Uterus (tissue), 4 donors: ENCODE data around the gene RAC3. TPM values are rescaled to one million over a fixed set of nuclear protein-coding genes. Genes with fewer than 3 reads are reported as not detected.

Experiments
- DNase-seq, 2 donors: peaks; one replicate each; pipeline ENCODE4 v3.0.0-alpha.2; 2019 to 2020
- H3K27ac ChIP-seq, 2 donors: fragments of 200-600 bp; sonication (generic); 1 replicate in 1 of 2; 2 replicates in 1 of 2; pipeline ENCODE4 v1.5.1; 2016 to 2018
- H3K27me3 ChIP-seq, 2 donors: fragments of 200-600 bp; sonication (generic); one replicate each; pipeline ENCODE4 v1.5.1; 2018 to 2019; ENCODE audit warnings: control low read depth in 1 of 2
- H3K36me3 ChIP-seq, 2 donors: fragments of 200-600 bp; sonication (generic); one replicate each; pipeline ENCODE4 v1.5.1; 2019; ENCODE audit warnings: control low read depth in 1 of 2
- H3K4me1 ChIP-seq, 2 donors: fragments of 200-600 bp; sonication (generic); one replicate each; pipeline ENCODE4 v1.5.1; 2018 to 2019; ENCODE audit warnings: control low read depth in 1 of 2
- H3K4me3 ChIP-seq, 2 donors: fragments of 200-600 bp; sonication (generic); 1 replicate in 1 of 2; 2 replicates in 1 of 2; pipeline ENCODE4 v1.5.1; 2018 to 2019; ENCODE audit warnings: mild to moderate bottlenecking in 1 of 2
- H3K9me3 ChIP-seq, 2 donors: fragments of 200-600 bp; sonication (generic); one replicate each; pipeline ENCODE4 v1.5.1; 2019; ENCODE audit warnings: control low read depth in 1 of 2
- POLR2A ChIP-seq, 2 donors: fragments of 450-650 bp; IDR thresholded peaks; one replicate each; pipeline ENCODE4 v1.6.1; 2016; ENCODE audit warnings: antibody characterized with exemption in 2 of 2, mild to moderate bottlenecking in 1 of 2, moderate library complexity in 1 of 2
- intact Hi-C: fragments of 100-400 bp; cut with DNase I; formaldehyde crosslinking; loops from one replicate; pipeline ENCODE4 v1.15.1; 2023; ENCODE audit warnings: low total_unique reads
- total RNA-seq, 4 donors: library from RNA; depleted of rRNA in 3 of 4; stranded (reverse); fragments of >200 nt in 3 of 4; gene quantifications; one replicate each; pipeline versions ENCODE4 v1.1.0 to v1.2.4, GENCODE V29; 2014 to 2023
- TF ChIP-seq, protein P1 (sequence below), 4 experiments: fragments of 200-600 bp in 2 of 4; fragments of 450-650 bp in 2 of 4; sonication (generic) in 2 of 4; IDR thresholded peaks; one replicate each; pipeline ENCODE4 v1.5.1; 2016 to 2019; ENCODE audit warnings: antibody characterized with exemption in 4 of 4, mild to moderate bottlenecking in 2 of 4, moderate library complexity in 1 of 4
- donor health status: DM: yes; HTN: yes; CAD: no.

Gene RAC3
- total RNA-seq, 4 donors from 2014 or later: 0.91 to 8.4 TPM; not detected in 2

DNA sequence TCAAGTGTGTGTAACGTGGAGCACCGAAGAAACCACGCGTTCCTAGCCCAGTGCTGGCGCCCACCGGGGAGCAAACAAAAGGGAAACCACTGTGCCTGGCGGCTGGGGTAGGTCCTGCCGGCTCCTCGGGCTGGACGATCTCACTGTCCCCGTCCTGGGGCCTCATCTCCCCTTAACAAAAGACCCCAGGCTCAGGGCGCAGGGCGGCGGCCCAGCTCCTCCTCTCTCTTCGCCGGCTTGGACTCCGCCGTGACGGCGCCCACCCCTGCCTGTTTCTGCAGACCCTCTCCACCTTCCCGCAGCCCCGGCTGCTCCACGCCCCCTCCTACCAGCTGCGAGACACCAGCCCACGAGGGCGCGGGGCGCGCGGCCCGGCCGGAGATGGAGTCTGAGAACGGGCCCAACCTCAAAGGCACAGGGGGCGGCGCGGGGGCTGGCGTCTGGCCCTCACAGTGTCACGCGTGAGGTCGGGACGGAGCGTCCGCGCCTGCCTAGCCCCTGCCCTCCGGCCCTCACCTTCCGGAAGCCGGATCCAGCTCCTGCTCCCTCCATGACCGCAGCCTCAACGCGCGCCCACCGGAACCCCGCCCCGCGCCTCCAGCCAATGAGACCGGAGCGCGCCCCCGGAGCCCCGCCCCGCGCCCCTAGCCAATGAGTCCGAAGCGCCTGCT is 9.0 kb upstream of the RAC3 start, which contains the start of gene CENPX:
Gene CENPX (minus strand): TSS at position 569 of the 671 bp plus-strand sequence. CDS start 17 bp downstream, at position 552.
- intact Hi-C loops: no loop called here
- peak within 1 kb of the TSS in 1 of 2 donors; percentile 77 for H3K27ac ChIP-seq
- H3K27me3 ChIP-seq: no peaks in the 10 kb centered on the region
- peak in 1 of 2 donors; percentile 64 for TF ChIP-seq POLR2A (IDR thresholded peaks at IDR 0.05)
- TF ChIP-seq, protein P1, sequence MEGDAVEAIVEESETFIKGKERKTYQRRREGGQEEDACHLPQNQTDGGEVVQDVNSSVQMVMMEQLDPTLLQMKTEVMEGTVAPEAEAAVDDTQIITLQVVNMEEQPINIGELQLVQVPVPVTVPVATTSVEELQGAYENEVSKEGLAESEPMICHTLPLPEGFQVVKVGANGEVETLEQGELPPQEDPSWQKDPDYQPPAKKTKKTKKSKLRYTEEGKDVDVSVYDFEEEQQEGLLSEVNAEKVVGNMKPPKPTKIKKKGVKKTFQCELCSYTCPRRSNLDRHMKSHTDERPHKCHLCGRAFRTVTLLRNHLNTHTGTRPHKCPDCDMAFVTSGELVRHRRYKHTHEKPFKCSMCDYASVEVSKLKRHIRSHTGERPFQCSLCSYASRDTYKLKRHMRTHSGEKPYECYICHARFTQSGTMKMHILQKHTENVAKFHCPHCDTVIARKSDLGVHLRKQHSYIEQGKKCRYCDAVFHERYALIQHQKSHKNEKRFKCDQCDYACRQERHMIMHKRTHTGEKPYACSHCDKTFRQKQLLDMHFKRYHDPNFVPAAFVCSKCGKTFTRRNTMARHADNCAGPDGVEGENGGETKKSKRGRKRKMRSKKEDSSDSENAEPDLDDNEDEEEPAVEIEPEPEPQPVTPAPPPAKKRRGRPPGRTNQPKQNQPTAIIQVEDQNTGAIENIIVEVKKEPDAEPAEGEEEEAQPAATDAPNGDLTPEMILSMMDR (IDR thresholded peaks at IDR 0.05): no peak
- no peaks in the 10 kb centered on the region for H3K36me3 ChIP-seq
- peaks cover 0 to 20% of the 10 kb centered on the region in 2 donors for H3K4me1 ChIP-seq
- no peak for DNase-seq
- H3K9me3 ChIP-seq: no peaks in the 10 kb centered on the region
- H3K4me3 ChIP-seq: peak within 1 kb of the TSS; percentile 67 to 88

DNA sequence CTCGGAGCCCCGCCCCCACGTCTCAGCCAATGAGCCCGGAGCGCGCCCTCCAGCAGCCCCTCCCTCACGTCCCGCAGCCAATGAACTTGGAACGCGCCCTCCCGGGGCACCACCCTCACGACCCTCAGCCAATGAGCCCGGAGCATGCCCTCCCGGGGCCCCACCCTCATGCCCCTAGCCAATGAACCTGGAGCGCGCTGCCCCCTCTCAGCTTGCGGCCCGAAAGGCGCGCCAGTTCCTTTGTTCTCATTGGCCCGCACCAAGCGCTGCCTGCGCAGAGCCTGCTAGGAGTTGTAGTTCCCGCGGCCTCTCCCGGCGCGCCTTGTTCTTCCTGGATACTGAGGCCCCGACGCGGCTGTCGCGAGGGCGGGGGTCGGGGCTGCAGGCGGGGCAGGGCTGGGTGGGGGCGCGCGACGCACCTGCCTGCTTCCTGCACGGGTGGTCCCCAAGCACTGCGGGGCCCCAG is 8.5 kb upstream of the RAC3 start, which contains the start of gene LRRC45:
Gene LRRC45 (plus strand): TSS at position 325 of the 466 bp plus-strand sequence. CDS start 339 bp downstream, outside the sequence.
- H3K9me3 ChIP-seq: no peaks in the 10 kb centered on the region
- peak; percentile 99 to 100 for DNase-seq
- no peaks in the 10 kb centered on the region for H3K36me3 ChIP-seq
- peak within 1 kb of the TSS in 1 of 2 donors; percentile 77 for H3K27ac ChIP-seq
- H3K4me1 ChIP-seq: peaks cover 0 to 20% of the 10 kb centered on the region in 2 donors
- intact Hi-C loops: no loop called here
- H3K4me3 ChIP-seq: peak within 1 kb of the TSS; percentile 67 to 88
- H3K27me3 ChIP-seq: no peaks in the 10 kb centered on the region
- TF ChIP-seq, protein P1 (IDR thresholded peaks at IDR 0.05): no peak
- no peak for TF ChIP-seq POLR2A (IDR thresholded peaks at IDR 0.05)

DNA sequence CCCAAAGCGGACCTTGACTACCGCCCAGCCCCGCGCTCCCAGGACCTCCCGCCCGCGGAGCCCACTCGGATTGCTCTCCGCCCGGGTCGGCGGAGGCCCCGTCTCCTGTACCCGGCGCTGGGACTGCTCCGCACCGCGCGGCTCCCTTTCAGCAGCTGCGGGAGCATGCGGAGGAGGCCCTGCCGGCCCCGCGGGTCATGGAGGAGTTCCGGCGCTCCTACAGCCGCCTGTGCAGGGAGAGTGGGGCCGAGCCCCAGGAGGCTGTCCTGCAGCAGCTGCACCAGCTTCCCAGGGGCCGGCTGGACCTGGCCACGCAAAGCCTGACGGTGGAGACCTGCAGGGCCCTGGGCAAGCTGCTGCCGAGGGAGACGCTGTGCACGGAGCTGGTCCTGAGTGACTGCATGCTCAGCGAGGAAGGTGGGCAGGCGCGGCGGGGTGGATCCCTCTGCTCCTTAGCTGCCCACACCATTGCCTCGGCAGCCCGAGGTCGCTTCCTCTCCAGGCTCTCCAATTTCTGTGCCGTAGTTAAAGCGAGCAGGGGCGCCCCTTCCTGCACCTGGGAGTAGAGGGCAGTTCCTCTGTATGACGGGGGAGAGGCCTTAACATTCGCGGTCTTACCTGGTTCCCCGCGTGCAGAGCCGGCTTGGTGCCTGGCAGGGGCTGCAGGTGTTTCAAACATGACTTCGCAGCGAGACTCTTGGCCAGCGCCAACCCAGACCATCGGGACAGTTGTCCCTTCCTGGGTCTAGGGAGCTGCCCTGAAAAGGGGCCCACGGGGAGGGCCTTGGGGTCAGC is 7.8 kb upstream of the RAC3 start:
- Histone ChIP-seq H3K27ac (peak overlapping the region in 1 of 2 donors; percentile 42), H3K36me3 (no peaks in the 10 kb centered on the region), H3K4me1 (peaks cover 0 to 20% of the 10 kb centered on the region in 2 donors), H3K9me3 (no peaks in the 10 kb centered on the region), H3K27me3 (no peaks in the 10 kb centered on the region), H3K4me3 (peak overlapping the region; percentile 66 to 74)
- TF ChIP-seq, protein P1 (IDR thresholded peaks at IDR 0.05): no peak
- TF ChIP-seq POLR2A (IDR thresholded peaks at IDR 0.05): no peak
- no peak for DNase-seq
- intact Hi-C loops: no loop called here

DNA sequence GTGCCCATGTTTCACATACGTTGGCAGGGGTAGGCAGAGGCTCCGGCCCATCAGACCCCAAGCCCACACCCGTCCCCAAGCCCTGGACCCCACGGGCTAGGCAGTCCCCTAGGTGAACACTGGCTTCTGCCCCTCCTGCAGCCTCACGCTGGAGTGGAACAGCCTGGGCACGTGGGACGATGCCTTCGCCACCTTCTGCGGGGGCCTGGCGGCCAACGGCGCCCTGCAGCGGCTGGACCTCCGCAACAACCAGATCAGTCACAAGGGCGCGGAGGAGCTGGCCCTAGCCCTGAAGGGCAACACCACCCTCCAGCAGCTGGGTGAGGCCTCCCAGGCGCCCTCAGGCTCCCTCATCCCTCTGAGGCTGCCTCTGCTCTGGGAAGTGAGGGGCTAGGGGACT is 6.6 kb upstream of the RAC3 start:
- Histone ChIP-seq H3K4me3 (no peak overlapping the region), H3K27ac (no peak overlapping the region), H3K4me1 (peaks cover 0 to 20% of the 10 kb centered on the region in 2 donors), H3K36me3 (no peaks in the 10 kb centered on the region), H3K27me3 (no peaks in the 10 kb centered on the region), H3K9me3 (no peaks in the 10 kb centered on the region)
- TF ChIP-seq, protein P1 (IDR thresholded peaks at IDR 0.05): no peak
- TF ChIP-seq POLR2A (IDR thresholded peaks at IDR 0.05): no peak
- no peak for DNase-seq
- intact Hi-C loops: no loop called here
